ENCODE measurements around the gene S100A13.
"Not testable (repeated sequence)": the region's sequence is repeated elsewhere in the genome, so short reads cannot be mapped to it uniquely, and the experiment has no call there.

DNA sequence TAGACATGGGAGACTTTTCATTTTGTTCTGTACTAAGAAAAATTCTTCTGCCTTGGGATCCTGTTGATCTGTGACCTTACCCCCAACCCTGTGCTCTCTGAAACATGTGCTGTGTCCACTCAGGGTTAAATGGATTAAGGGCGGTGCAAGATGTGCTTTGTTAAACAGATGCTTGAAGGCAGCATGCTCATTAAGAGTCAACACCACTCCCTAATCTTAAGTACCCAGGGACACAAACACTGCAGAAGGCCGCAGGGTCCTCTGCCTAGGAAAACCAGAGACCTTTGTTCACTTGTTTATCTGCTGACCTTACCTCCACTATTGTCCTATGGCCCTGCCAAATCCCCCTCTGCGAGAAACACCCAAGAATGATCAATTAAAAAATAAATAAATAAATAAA is 43.8 kb downstream of the S100A13 start:
- TF ChIP-seq CTCF (IDR thresholded peaks at IDR 0.05 in 4 of 5, conservative IDR thresholded peaks at IDR 0.05 in 1 of 5); POLR2A (IDR thresholded peaks at IDR 0.05): not testable (repeated sequence)
